ENCODE data around the gene FOXP1.

The FOXP1 gene

GRCh38 chr3:71543371-71544016 lies 40.0 kb downstream of the FOXP1 start:
- ChIA-PET CTCF (interaction anchor here (1.0 kb wide), 1 partner anchor 993 kb away, joined by 3 read pairs; no protein-coding TSS in a partner anchor), POLR2A (no interaction called here)
- DNase-seq (ENCODE audit: extremely low spot score) = no peak
- TF ChIP-seq CTCF (IDR thresholded peaks at IDR 0.05; ENCODE audit: control extremely low read depth, extremely low read depth, low read depth, missing control alignments) = no peak

DNA sequence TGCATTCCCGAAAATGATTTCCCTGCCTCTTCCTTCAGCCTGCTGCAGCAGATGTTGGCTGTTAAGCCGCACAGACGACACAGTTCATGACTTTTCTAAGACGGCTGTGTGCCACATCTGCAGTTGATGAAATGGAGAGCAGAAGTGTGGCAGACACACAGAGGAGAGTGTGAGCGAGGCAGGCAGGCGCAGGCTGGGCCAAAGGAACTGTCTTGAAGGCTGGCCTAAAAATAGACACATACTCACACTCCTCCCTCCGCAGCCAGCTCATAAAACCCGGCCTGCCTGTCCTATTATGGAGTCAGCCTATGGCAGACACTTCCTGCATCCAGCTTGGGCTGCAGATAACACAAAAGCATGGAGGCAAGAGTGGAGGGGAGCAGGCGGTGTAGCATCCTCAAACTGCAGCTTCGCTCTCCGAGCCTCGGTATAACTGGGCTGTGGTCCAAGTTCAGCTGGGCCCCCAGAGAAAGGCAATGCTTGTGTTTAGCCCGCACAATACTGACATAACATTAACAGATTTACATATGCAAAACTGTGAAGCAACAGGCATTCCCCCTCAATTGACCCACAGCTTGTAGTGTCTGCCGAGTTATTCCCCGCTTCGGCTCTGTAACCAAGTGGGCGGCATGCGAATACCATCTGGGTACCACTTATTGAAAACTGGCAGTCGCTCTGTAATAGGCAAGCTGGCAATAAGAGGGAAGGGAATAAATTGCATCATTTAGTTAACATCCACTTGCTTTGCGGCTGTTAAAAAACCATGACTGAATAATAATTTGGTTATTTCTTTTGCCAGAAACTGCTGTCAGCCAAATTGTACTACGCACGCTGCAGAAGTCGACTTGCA lies 40.8 kb downstream of the FOXP1 start:
- no peak for DNase-seq (ENCODE audit: extremely low spot score)
- POLR2A ChIA-PET = no interaction called here
- TF ChIP-seq CTCF (IDR thresholded peaks at IDR 0.05; ENCODE audit: control extremely low read depth, extremely low read depth, low read depth, missing control alignments) = no peak
- CTCF ChIA-PET = interaction anchor here (1.0 kb wide), 1 partner anchor 992 kb away, joined by 3 read pairs; no protein-coding TSS in a partner anchor

DNA sequence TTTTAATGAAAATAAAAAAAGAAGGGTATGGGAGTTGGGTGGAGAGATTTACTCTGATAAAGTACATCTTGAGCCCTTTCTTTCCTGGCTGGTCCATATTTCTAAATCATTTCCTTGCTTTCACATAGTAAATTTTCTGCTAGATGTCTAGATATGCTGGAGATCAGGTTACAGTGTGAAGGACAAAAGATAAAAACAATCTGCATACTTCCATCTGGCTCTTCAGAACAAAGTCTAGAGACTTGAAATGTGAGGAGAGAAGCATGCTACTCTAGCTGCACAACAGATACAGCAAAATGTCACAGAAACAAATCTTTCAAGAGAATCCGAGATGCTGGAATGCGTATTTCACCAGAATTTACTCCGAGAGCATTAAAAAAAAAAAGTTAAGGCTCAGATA lies 42.2 kb downstream of the FOXP1 start:
- ChIA-PET POLR2A (no interaction called here), CTCF (no interaction called here)
- no peak for DNase-seq (ENCODE audit: extremely low spot score)
- TF ChIP-seq CTCF (IDR thresholded peaks at IDR 0.05; ENCODE audit: control extremely low read depth, extremely low read depth, low read depth, missing control alignments) = no peak

GRCh38 chr3:71537211-71537611 lies 46.3 kb downstream of the FOXP1 start:
- CTCF ChIA-PET = no interaction called here
- POLR2A ChIA-PET = no interaction called here
- no peak for DNase-seq (ENCODE audit: extremely low spot score)
- no peak for TF ChIP-seq CTCF (IDR thresholded peaks at IDR 0.05; ENCODE audit: control extremely low read depth, extremely low read depth, low read depth, missing control alignments)

DNA sequence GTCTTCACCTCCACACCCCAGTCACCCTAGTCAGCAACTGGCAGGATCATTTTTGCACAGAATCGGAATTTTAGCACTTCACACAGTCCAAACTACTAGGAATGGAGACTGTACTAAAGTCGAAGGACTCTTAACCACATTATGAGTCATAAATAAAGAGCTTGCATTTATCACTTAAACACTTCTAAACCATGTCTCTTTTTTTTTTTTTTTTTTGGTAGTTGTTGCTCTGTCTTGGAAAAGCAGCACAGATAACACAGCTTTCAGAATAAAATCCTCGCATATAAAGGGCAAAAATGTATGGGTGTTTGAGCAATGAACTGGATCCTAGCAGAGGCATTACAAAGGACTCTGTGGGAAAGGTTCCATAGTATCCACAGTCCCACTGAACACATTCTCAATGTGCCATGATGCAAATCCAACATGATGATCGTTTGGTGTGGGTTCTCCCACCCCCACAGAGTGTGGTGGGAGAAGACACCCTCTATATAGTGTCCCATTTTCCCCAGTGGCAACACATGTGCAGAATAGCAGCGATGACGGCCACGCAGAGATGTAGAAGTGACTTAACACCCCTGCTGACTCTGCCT lies 47.1 kb downstream of the FOXP1 start:
- no peak for TF ChIP-seq CTCF (IDR thresholded peaks at IDR 0.05; ENCODE audit: control extremely low read depth, extremely low read depth, low read depth, missing control alignments)
- ChIA-PET POLR2A (no interaction called here), CTCF (no interaction called here)
- DNase-seq (ENCODE audit: extremely low spot score) = no peak

GRCh38 chr3:71533588-71533987 lies 49.9 kb downstream of the FOXP1 start:
- no peak for DNase-seq (ENCODE audit: extremely low spot score)
- ChIA-PET CTCF (interaction anchor here (1.0 kb wide), 1 partner anchor 173 kb away, joined by 3 read pairs; no protein-coding TSS in a partner anchor), POLR2A (no interaction called here)
- TF ChIP-seq CTCF (IDR thresholded peaks at IDR 0.05; ENCODE audit: control extremely low read depth, extremely low read depth, low read depth, missing control alignments) = no peak

All from GM10248 (cell line).